A549 (cell line): Measurements from ENCODE around the gene APOBEC3H. TPM values are rescaled to one million over a fixed set of nuclear protein-coding genes. Genes with fewer than 3 reads are reported as not detected.
"Not testable (repeated sequence)": the region's sequence is repeated elsewhere in the genome, so short reads cannot be mapped to it uniquely, and the experiment has no call there.

Source experiments
- ATAC-seq, 2 experiments: fragments of 200-7000 bp in 1 of 2; fragments of >200 bp in 1 of 2; cut with Nextera tagmentation in 1 of 2; cut with Tn5 transposase in 1 of 2; 3 replicates each; pipeline versions ENCODE4 v1.8.0 to v1.9.1; 2018 to 2020; ENCODE audit warnings: mild to moderate bottlenecking in 1 of 2, moderate library complexity in 1 of 2
- CTCF ChIA-PET: fragments of 300-600 bp; sonication (Branson Sonifier 250); formaldehyde crosslinking; extraction: SDS; loops from one replicate; lab custom pipeline; 2021; ENCODE audit warnings: antibody characterized with exemption, inconsistent platforms; lab: Yijun Ruan, JAX
- POLR2A ChIA-PET: fragments of 350-600 bp; formaldehyde crosslinking; extraction: SDS; loops from one replicate; lab custom pipeline; 2021; ENCODE audit warnings: antibody characterized with exemption, inconsistent platforms; lab: Yijun Ruan, JAX
- DNase-seq, 2 experiments: peaks; one replicate each; pipeline versions ENCODE4 v3.0.0 to v3.0.0-alpha.2; 2011 to 2016; ENCODE audit warnings: low read depth in 1 of 2, low spot score in 1 of 2
- FAIRE-seq: peaks from 2 replicates; lab custom pipeline; 2011; peaks lifted over from hg19 to GRCh38; lab: Jason Lieb, UNC
- H3K27ac ChIP-seq, 2 experiments: fragments of >200 bp; sonication (Bioruptor Twin); formaldehyde crosslinking; 3 replicates each; pipeline ENCODE4 v1.5.1; 2016 to 2017
- H3K4me1 ChIP-seq: fragments of >200 bp; sonication (Bioruptor Twin); formaldehyde crosslinking; 3 replicates; pipeline ENCODE4 v1.6.1; 2016
- H3K4me2 ChIP-seq: fragments of >200 bp; sonication (Bioruptor Twin); formaldehyde crosslinking; 3 replicates; pipeline ENCODE4 v1.6.1; 2016
- H3K4me3 ChIP-seq: fragments of >200 bp; sonication (Bioruptor Twin); formaldehyde crosslinking; 3 replicates; pipeline ENCODE4 v1.5.1; 2016
- H3K9me3 ChIP-seq: fragments of >200 bp; sonication (Bioruptor Twin); formaldehyde crosslinking; 3 replicates; pipeline ENCODE4 v1.6.1; 2016
- BHLHE40 ChIP-seq: IDR thresholded peaks from 2 replicates; pipeline ENCODE4 v1.6.1; 2012; ENCODE audit warnings: low read depth, low read length, inconsistent platforms
- CEBPB ChIP-seq, 2 experiments: fragments of >200 bp in 1 of 2; sonication (Bioruptor Twin) in 1 of 2; formaldehyde crosslinking in 1 of 2; IDR thresholded peaks; 2 replicates each; pipeline ENCODE4 v1.6.1; 2012 to 2016
- EHMT2 ChIP-seq: fragments of 200-600 bp; sonication (generic); IDR thresholded peaks from 2 replicates; pipeline ENCODE4 v1.6.1; 2016; ENCODE audit warnings: antibody characterized with exemption, low read depth, mild to moderate bottlenecking, moderate library complexity
- ESRRA ChIP-seq: fragments of 150-350 bp; IDR thresholded peaks from 2 replicates; pipeline ENCODE4 v1.6.1; 2014; ENCODE audit warnings: mild to moderate bottlenecking, low read length, borderline replicate concordance
- KDM1A ChIP-seq: fragments of 200-600 bp; sonication (generic); IDR thresholded peaks from 2 replicates; pipeline ENCODE4 v1.6.1; 2016; ENCODE audit warnings: low read depth, mild to moderate bottlenecking
- MAFK ChIP-seq: fragments of 450-650 bp; IDR thresholded peaks from 2 replicates; pipeline ENCODE4 v1.6.1; 2014; ENCODE audit not compliant: partially characterized antibody
- MAZ ChIP-seq: fragments of 150-350 bp; IDR thresholded peaks from 2 replicates; pipeline ENCODE4 v1.6.1; 2014; ENCODE audit warnings: antibody characterized with exemption, low read depth, low read length, borderline replicate concordance
- NPAS2 ChIP-seq: fragments of 250-450 bp; sonication (Bioruptor Pico); IDR thresholded peaks from 2 replicates; pipeline ENCODE4 v1.8.0; 2022; ENCODE audit warnings: mild to moderate bottlenecking, moderate library complexity, borderline replicate concordance
- NR3C1 ChIP-seq: fragments of >200 bp; sonication (Bioruptor Twin); formaldehyde crosslinking; IDR thresholded peaks from 3 replicates; pipeline ENCODE4 v1.6.1; 2017
- POLR2A ChIP-seq: IDR thresholded peaks from 2 replicates; pipeline ENCODE4 v1.6.1; 2012; ENCODE audit warnings: mild to moderate bottlenecking, low read length
- RCOR1 ChIP-seq: fragments of 150-350 bp; IDR thresholded peaks from 2 replicates; pipeline ENCODE4 v1.6.1; 2014; ENCODE audit warnings: antibody characterized with exemption, low read length, low read depth
- RFX5 ChIP-seq: fragments of 450-650 bp; IDR thresholded peaks from 2 replicates; pipeline ENCODE4 v1.7.1; 2014; ENCODE audit warnings: antibody characterized with exemption, mild to moderate bottlenecking, moderate library complexity
- WGBS: methylation state at CpG from one replicate; pipeline ENCODE4 v1.1.6; 2017; ENCODE audit errors: missing lambda C conversion rate; 5-methylcytosine and 5-hydroxymethylcytosine counted together
- polyA minus RNA-seq: library from RNA; depleted of rRNA, polyadenylated mRNA; stranded (reverse); fragments of >200 nt; gene quantifications from 2 replicates; pipeline ENCODE4 v1.2.3, GENCODE V29; 2011; rRNA and poly(A)+ RNA removed
- polyA plus RNA-seq, 4 experiments: library from polyadenylated mRNA; depleted of rRNA in 3 of 4; stranded (reverse); fragments of >200 nt; fragmentation: RNase III in 1 of 4; extraction: RNeasy Plus Mini Kit Qiagen cat#74134 plus additional on column Dnase treatment in 1 of 4; gene quantifications; 2 replicates in 3 of 4; 3 replicates in 1 of 4; pipeline ENCODE4 v1.2.3, GENCODE V29; 2011 to 2017
- TF ChIP-seq, protein P1 (sequence below): fragments of 250-450 bp; sonication (Bioruptor Pico); IDR thresholded peaks from 2 replicates; pipeline ENCODE4 v1.5.0; 2020; ENCODE audit warnings: low read depth, mild to moderate bottlenecking, moderate library complexity
- TF ChIP-seq, protein P2 (sequence below): fragments of >200 bp; sonication (Bioruptor Twin); formaldehyde crosslinking; IDR thresholded peaks from 3 replicates; pipeline ENCODE4 v1.6.1; 2016
- TF ChIP-seq, protein P3 (sequence below): fragments of 250-450 bp; sonication (Bioruptor Pico); IDR thresholded peaks from 2 replicates; pipeline ENCODE4 v1.5.0; 2021; ENCODE audit warnings: mild to moderate bottlenecking, moderate library complexity, borderline replicate concordance

APOBEC3H gene
- polyA plus RNA-seq (2011; rRNA removed), result 0.43 and 0.48 TPM in 2 replicates
- polyA plus RNA-seq (2012; cell fraction: cytosol; rRNA removed), result 0.09 and 0.14 TPM in 2 replicates
- polyA plus RNA-seq (2012; cell fraction: nucleus; rRNA removed), result 0.32 and 0.43 TPM in 2 replicates
- polyA plus RNA-seq (2017; fragmentation: RNase III; extraction: RNeasy Plus Mini Kit Qiagen cat#74134 plus additional on column Dnase treatment), result 0.39 to 0.45 TPM in 2 of 3 replicates, not detected in the other
- polyA minus RNA-seq, result not detected in 2 replicates

DNA sequence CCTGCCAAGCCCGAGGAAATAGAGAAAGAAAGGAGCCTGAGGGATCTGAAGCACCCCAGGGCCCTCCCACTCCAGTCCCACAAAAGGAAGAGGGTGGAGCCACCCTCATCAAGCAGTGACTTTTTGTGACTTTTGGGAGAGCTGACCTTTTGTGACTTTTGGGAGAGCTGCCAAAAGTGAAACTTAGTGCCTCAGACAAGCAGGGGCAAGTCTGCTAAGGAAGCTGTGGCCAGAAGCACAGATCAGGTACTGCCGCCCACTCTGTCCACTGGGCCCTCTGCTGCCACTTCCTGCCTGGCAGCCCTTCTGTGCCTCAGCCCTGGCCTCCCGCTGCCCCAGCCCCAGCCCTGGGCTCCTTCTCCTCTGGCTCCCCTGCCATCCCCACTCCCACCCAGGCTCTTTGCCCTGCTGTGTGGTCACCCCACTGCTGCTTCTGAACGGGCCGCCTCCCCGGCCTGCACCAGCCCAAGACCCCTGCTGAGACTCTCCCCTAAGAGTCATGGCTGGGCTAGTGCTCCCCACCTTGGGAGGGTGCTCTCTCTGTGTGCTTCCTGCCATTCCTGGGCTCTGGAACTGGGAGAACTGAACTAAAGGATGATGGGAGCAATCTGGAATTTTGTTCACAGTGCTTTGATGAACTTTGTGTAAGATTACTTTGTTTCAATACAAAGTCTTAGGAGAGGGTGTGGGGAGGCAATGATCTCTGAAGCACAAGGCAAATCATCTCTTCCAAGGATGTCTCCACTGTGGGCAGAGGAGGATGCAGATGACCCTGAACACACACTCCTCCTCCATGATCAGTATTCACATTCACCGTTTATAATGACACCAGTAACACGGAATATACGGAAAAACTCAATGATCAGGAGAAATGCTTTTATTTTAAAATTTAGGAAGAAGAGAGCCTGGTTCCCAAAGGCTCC lies at the start of gene APOBEC3H:
Gene APOBEC3H, plus strand, starts transcription at position 147 of the 923 bp plus-strand sequence. CDS start 3,035 bp downstream, outside the sequence.
- CTCF ChIA-PET, result interaction anchor here (0.6 to 1.7 kb wide), 4 partner anchors 11 to 385 kb away, joined by 3 to 5 read pairs (median 4); no protein-coding TSS in a partner anchor
- TF ChIP-seq NR3C1, result no peak
- TF ChIP-seq, protein P1, sequence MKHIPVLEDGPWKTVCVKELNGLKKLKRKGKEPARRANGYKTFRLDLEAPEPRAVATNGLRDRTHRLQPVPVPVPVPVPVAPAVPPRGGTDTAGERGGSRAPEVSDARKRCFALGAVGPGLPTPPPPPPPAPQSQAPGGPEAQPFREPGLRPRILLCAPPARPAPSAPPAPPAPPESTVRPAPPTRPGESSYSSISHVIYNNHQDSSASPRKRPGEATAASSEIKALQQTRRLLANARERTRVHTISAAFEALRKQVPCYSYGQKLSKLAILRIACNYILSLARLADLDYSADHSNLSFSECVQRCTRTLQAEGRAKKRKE (CRISPR knock-in tag), result no peak
- TF ChIP-seq EHMT2, result no peak
- TF ChIP-seq MAZ, result no peak
- TF ChIP-seq CEBPB (IDR thresholded peaks at IDR 0.05), result no peak
- TF ChIP-seq MAFK, result no peak
- no peak for TF ChIP-seq ESRRA
- TF ChIP-seq, protein P2, sequence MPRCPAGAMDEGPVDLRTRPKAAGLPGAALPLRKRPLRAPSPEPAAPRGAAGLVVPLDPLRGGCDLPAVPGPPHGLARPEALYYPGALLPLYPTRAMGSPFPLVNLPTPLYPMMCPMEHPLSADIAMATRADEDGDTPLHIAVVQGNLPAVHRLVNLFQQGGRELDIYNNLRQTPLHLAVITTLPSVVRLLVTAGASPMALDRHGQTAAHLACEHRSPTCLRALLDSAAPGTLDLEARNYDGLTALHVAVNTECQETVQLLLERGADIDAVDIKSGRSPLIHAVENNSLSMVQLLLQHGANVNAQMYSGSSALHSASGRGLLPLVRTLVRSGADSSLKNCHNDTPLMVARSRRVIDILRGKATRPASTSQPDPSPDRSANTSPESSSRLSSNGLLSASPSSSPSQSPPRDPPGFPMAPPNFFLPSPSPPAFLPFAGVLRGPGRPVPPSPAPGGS, result no peak
- TF ChIP-seq, protein P3, sequence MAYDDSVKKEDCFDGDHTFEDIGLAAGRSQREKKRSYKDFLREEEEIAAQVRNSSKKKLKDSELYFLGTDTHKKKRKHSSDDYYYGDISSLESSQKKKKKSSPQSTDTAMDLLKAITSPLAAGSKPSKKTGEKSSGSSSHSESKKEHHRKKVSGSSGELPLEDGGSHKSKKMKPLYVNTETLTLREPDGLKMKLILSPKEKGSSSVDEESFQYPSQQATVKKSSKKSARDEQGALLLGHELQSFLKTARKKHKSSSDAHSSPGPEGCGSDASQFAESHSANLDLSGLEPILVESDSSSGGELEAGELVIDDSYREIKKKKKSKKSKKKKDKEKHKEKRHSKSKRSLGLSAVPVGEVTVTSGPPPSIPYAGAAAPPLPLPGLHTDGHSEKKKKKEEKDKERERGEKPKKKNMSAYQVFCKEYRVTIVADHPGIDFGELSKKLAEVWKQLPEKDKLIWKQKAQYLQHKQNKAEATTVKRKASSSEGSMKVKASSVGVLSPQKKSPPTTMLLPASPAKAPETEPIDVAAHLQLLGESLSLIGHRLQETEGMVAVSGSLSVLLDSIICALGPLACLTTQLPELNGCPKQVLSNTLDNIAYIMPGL (CRISPR knock-in tag), result no peak
- TF ChIP-seq RCOR1, result no peak
- no peak for TF ChIP-seq POLR2A
- TF ChIP-seq NPAS2 (CRISPR knock-in tag), result no peak
- no peak for TF ChIP-seq KDM1A
- no peak for TF ChIP-seq BHLHE40
- TF ChIP-seq RFX5, result no peak
- Histone ChIP-seq H3K27ac (peak within 1 kb of the TSS; percentile 64 to 84; a peak in 5 of 6 replicates), H3K4me1 (peaks cover 9% of the 10 kb centered on the region), H3K4me2 (no peak within 1 kb of the TSS), H3K9me3 (no peaks in the 10 kb centered on the region), H3K4me3 (no peak within 1 kb of the TSS)
- FAIRE-seq (no peak), ATAC-seq (peak in 1 of 2 experiments; percentile 33; a peak in 1 of 6 replicates), DNase-seq (no peak)
- 96% methylated on average over 9 of the region's 9 CpGs for WGBS
- POLR2A ChIA-PET, result no interaction called here

DNA sequence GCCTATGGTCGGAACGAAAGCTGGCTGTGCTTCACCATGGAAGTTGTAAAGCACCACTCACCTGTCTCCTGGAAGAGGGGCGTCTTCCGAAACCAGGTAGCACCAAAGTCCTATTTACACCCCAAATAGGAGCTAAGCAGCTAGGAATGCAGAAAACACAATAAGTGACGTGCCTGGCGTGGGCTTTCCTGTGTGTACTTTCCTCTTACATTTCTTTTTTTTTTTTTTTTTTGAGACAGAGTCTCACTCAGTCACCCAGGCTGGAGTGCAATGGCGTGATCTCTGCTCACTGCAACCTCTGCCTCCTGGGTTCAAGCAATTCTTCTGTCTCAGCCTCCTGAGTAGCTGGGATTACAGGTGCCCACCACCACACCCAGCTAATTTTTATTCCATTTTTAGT lies 47.6 kb upstream of the APOBEC3H start:
- POLR2A ChIA-PET, H3K9me3 ChIP-seq: not testable (repeated sequence)

DNA sequence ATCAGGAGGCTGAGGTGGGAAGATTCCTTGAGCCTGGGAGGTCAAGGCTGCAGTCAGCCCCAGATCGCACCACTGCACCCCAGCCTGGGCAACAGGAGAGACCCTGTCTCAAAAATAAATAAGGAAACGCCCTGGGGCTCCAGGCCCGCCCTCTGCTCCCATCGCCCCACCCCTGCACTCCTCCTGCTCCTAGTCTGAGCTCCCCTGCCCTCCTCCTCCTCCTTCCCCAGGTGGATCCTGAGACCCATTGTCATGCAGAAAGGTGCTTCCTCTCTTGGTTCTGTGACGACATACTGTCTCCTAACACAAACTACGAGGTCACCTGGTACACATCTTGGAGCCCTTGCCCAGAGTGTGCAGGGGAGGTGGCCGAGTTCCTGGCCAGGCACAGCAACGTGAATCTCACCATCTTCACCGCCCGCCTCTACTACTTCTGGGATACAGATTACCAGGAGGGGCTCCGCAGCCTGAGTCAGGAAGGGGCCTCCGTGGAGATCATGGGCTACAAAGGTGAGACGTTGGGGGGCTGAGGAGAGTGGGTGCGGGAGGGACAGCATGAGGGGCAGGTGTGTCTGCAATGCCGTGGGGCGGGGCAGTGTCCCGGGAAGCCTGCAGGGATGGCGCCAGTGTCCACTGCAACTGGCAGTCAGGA lies 45.1 kb upstream of the APOBEC3H start:
- H3K4me2 ChIP-seq, CTCF ChIA-PET, FAIRE-seq: not testable (repeated sequence)

More for the DNA sequence above, 47.6 kb upstream of the APOBEC3H start:
- 92% methylated on average over 7 of the region's 7 CpGs for WGBS
- CTCF ChIA-PET, result interaction anchor here (0.7 kb wide), 1 partner anchor 196 kb away, joined by 3 read pairs; no protein-coding TSS in a partner anchor
- ATAC-seq, H3K4me1 ChIP-seq, DNase-seq, H3K4me3 ChIP-seq, H3K4me2 ChIP-seq, H3K27ac ChIP-seq, FAIRE-seq: not testable (repeated sequence)

More for the DNA sequence above, 45.1 kb upstream of the APOBEC3H start:
- H3K4me3 ChIP-seq, POLR2A ChIA-PET, DNase-seq, H3K27ac ChIP-seq, ATAC-seq, H3K9me3 ChIP-seq, H3K4me1 ChIP-seq: not testable (repeated sequence)
- 86% methylated on average over 12 of the region's 18 CpGs for WGBS
